Measurements from ENCODE around the gene KIF26A. TPM values are rescaled to one million over a fixed set of nuclear protein-coding genes. Genes with fewer than 3 reads are reported as not detected.

Gene KIF26A
- polyA plus RNA-seq, 1 donor from 2014 or later = 11.2 TPM

GRCh38 chr14:104212206-104213095, 74.1 kb downstream of the KIF26A start:
- Histone ChIP-seq H3K36me3 (ENCODE audit: insufficient read depth, low read length) (no peaks in the 10 kb centered on the region), H3F3A (ENCODE audit: insufficient read depth, low read length, poor library complexity, severe bottlenecking) (no peaks in the 10 kb centered on the region), H3K27ac (ENCODE audit: low read length) (no peak overlapping the region), H3K4me3 (ENCODE audit: low read length) (no peak overlapping the region), H3K79me2 (replicated peaks; ENCODE audit: insufficient read depth, low read length) (no peaks in the 10 kb centered on the region), H3K27me3 (ENCODE audit: insufficient read depth, low read depth, low read length) (no peaks in the 10 kb centered on the region), H2AFZ (ENCODE audit: low read depth, low read length) (no peak overlapping the region), H3K9me2 (ENCODE audit: insufficient read depth, low read length) (no peaks in the 10 kb centered on the region), H3K9me3 (ENCODE audit: low read length) (no peaks in the 10 kb centered on the region), H3K4me2 (ENCODE audit: low read length) (no peak overlapping the region), H4K20me1 (ENCODE audit: insufficient read depth) (no peaks in the 10 kb centered on the region), H3K9ac (ENCODE audit: low read length) (no peak overlapping the region)
- TF ChIP-seq EP300 (conservative IDR thresholded peaks at IDR 0.05; ENCODE audit: poor library complexity, severe bottlenecking) = no peak
- no peak for TF ChIP-seq TAF1 (IDR thresholded peaks at IDR 0.05; ENCODE audit: low read depth)
- no peak for TF ChIP-seq EZH2 (IDR thresholded peaks at IDR 0.05; ENCODE audit: borderline replicate concordance, insufficient read depth, low read length, poor library complexity, severe bottlenecking)
- TF ChIP-seq SMC3 (conservative IDR thresholded peaks at IDR 0.05; ENCODE audit: poor library complexity) = no peak
- TF ChIP-seq REST (IDR thresholded peaks at IDR 0.05; ENCODE audit: borderline replicate concordance) = no peak
- TF ChIP-seq POLR2AphosphoS5 (IDR thresholded peaks at IDR 0.05) = no peak
- no peak for TF ChIP-seq MXI1 (conservative IDR thresholded peaks at IDR 0.05; ENCODE audit: poor library complexity, severe bottlenecking)
- TF ChIP-seq CTCF (IDR thresholded peaks at IDR 0.05; ENCODE audit: poor library complexity, severe bottlenecking) = no peak
- no peak for TF ChIP-seq RAD21 (conservative IDR thresholded peaks at IDR 0.05)

- no peaks in the 10 kb centered on the region for H3K36me3 ChIP-seq (ENCODE audit: insufficient read depth, low read length)
- no peaks in the 10 kb centered on the region for H3K9me2 ChIP-seq (ENCODE audit: insufficient read depth, low read length)
- no peak overlapping the region for H3K4me2 ChIP-seq (ENCODE audit: low read length)
- H3K4me3 ChIP-seq (ENCODE audit: low read length) = no peak overlapping the region
- H3K9me3 ChIP-seq (ENCODE audit: low read length) = no peaks in the 10 kb centered on the region
- no peaks in the 10 kb centered on the region for H3F3A ChIP-seq (ENCODE audit: insufficient read depth, low read length, poor library complexity, severe bottlenecking)
- no peak overlapping the region for H3K27ac ChIP-seq (ENCODE audit: low read length)
- no peaks in the 10 kb centered on the region for H4K20me1 ChIP-seq (ENCODE audit: insufficient read depth)
- H3K27me3 ChIP-seq (ENCODE audit: insufficient read depth, low read depth, low read length) = no peaks in the 10 kb centered on the region
- no peaks in the 10 kb centered on the region for H3K79me2 ChIP-seq (replicated peaks; ENCODE audit: insufficient read depth, low read length)
- TF ChIP-seq REST (IDR thresholded peaks at IDR 0.05; ENCODE audit: borderline replicate concordance) (no peak), EP300 (conservative IDR thresholded peaks at IDR 0.05; ENCODE audit: poor library complexity, severe bottlenecking) (no peak), SMC3 (conservative IDR thresholded peaks at IDR 0.05; ENCODE audit: poor library complexity) (no peak), CTCF (IDR thresholded peaks at IDR 0.05; ENCODE audit: poor library complexity, severe bottlenecking) (no peak), TAF1 (IDR thresholded peaks at IDR 0.05; ENCODE audit: low read depth) (no peak), POLR2AphosphoS5 (IDR thresholded peaks at IDR 0.05) (no peak), RAD21 (conservative IDR thresholded peaks at IDR 0.05) (no peak), EZH2 (IDR thresholded peaks at IDR 0.05; ENCODE audit: borderline replicate concordance, insufficient read depth, low read length, poor library complexity, severe bottlenecking) (no peak)
- H2AFZ ChIP-seq (ENCODE audit: low read depth, low read length) = no peak overlapping the region
- H3K9ac ChIP-seq (ENCODE audit: low read length) = no peak overlapping the region
These were observed 75.1 kb downstream of the KIF26A start for GRCh38 chr14:104213301-104214034.
